ENCODE results near the gene KIF7. TPM values are rescaled to one million over a fixed set of nuclear protein-coding genes. Genes with fewer than 3 reads are reported as not detected.

KIF7 gene
- polyA plus RNA-seq, 1 donor from 2014 or later, result 5.2 TPM

GRCh38 chr15:89648106-89649012, 6.9 kb downstream of the KIF7 start:
- H3K36me3 ChIP-seq (ENCODE audit: insufficient read depth, low read length), result no peaks in the 10 kb centered on the region
- H3K27ac ChIP-seq (ENCODE audit: low read length), result no peak overlapping the region
- no peaks in the 10 kb centered on the region for H3K27me3 ChIP-seq (ENCODE audit: insufficient read depth, low read depth, low read length)
- H4K20me1 ChIP-seq (ENCODE audit: insufficient read depth), result no peaks in the 10 kb centered on the region
- no peaks in the 10 kb centered on the region for H3K9me3 ChIP-seq (ENCODE audit: low read length)
- H2AFZ ChIP-seq (ENCODE audit: low read depth, low read length), result no peak overlapping the region
- H3K79me2 ChIP-seq (replicated peaks; ENCODE audit: insufficient read depth, low read length), result no peaks in the 10 kb centered on the region
- H3K4me3 ChIP-seq (ENCODE audit: low read length), result no peak overlapping the region
- no peak overlapping the region for H3K9ac ChIP-seq (ENCODE audit: low read length)
- H3F3A ChIP-seq (ENCODE audit: insufficient read depth, low read length, poor library complexity, severe bottlenecking), result no peaks in the 10 kb centered on the region
- TF ChIP-seq EP300 (conservative IDR thresholded peaks at IDR 0.05; ENCODE audit: poor library complexity, severe bottlenecking) (no peak), EZH2 (IDR thresholded peaks at IDR 0.05; ENCODE audit: borderline replicate concordance, insufficient read depth, low read length, poor library complexity, severe bottlenecking) (no peak), TAF1 (IDR thresholded peaks at IDR 0.05; ENCODE audit: low read depth) (no peak), POLR2AphosphoS5 (IDR thresholded peaks at IDR 0.05) (no peak), MXI1 (conservative IDR thresholded peaks at IDR 0.05; ENCODE audit: poor library complexity, severe bottlenecking) (no peak), SMC3 (conservative IDR thresholded peaks at IDR 0.05; ENCODE audit: poor library complexity) (no peak)
- TF ChIP-seq, protein P1, sequence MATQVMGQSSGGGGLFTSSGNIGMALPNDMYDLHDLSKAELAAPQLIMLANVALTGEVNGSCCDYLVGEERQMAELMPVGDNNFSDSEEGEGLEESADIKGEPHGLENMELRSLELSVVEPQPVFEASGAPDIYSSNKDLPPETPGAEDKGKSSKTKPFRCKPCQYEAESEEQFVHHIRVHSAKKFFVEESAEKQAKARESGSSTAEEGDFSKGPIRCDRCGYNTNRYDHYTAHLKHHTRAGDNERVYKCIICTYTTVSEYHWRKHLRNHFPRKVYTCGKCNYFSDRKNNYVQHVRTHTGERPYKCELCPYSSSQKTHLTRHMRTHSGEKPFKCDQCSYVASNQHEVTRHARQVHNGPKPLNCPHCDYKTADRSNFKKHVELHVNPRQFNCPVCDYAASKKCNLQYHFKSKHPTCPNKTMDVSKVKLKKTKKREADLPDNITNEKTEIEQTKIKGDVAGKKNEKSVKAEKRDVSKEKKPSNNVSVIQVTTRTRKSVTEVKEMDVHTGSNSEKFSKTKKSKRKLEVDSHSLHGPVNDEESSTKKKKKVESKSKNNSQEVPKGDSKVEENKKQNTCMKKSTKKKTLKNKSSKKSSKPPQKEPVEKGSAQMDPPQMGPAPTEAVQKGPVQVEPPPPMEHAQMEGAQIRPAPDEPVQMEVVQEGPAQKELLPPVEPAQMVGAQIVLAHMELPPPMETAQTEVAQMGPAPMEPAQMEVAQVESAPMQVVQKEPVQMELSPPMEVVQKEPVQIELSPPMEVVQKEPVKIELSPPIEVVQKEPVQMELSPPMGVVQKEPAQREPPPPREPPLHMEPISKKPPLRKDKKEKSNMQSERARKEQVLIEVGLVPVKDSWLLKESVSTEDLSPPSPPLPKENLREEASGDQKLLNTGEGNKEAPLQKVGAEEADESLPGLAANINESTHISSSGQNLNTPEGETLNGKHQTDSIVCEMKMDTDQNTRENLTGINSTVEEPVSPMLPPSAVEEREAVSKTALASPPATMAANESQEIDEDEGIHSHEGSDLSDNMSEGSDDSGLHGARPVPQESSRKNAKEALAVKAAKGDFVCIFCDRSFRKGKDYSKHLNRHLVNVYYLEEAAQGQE (IDR thresholded peaks at IDR 0.05; ENCODE audit: borderline replicate concordance), result no peak
- TF ChIP-seq, protein P2, sequence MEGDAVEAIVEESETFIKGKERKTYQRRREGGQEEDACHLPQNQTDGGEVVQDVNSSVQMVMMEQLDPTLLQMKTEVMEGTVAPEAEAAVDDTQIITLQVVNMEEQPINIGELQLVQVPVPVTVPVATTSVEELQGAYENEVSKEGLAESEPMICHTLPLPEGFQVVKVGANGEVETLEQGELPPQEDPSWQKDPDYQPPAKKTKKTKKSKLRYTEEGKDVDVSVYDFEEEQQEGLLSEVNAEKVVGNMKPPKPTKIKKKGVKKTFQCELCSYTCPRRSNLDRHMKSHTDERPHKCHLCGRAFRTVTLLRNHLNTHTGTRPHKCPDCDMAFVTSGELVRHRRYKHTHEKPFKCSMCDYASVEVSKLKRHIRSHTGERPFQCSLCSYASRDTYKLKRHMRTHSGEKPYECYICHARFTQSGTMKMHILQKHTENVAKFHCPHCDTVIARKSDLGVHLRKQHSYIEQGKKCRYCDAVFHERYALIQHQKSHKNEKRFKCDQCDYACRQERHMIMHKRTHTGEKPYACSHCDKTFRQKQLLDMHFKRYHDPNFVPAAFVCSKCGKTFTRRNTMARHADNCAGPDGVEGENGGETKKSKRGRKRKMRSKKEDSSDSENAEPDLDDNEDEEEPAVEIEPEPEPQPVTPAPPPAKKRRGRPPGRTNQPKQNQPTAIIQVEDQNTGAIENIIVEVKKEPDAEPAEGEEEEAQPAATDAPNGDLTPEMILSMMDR (IDR thresholded peaks at IDR 0.05; ENCODE audit: poor library complexity, severe bottlenecking), result no peak
- no peaks in the 10 kb centered on the region for H3K9me2 ChIP-seq (ENCODE audit: insufficient read depth, low read length)
- H3K4me2 ChIP-seq (ENCODE audit: low read length), result no peak overlapping the region

DNA sequence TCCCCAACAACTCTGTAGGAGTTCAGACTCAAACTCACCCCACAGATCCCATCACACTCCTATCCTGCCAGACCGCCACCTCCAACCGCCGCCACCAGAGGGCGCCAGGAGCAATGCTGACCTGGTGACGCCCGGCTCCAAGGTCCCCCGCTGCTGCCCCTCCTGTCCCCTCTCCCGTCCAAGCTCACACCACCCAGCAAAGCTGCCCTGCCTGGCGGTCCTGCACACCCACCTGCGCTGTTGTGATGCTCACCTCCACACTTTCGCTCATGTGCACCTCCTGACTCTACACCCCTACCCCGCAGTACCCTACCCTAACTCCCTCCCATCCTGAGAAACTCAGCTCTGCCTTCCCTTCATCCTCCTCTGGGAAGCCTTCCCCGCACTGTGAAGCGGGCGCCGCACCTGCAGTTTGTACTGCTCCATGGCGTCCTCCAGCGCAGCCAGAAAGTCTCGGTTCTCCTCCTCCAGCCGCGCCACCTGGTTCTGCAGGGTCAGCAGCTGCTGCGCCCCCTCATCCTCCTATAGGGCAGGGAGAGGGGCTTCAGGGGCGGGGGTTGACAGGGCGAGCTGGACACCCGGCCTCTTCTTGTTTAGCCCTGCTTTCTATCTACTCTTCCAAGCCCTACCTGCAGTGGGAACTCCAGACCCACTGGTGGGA, 7.9 kb downstream of the KIF7 start:
- Histone ChIP-seq H3K9ac (ENCODE audit: low read length) (no peak overlapping the region), H4K20me1 (ENCODE audit: insufficient read depth) (no peaks in the 10 kb centered on the region), H3F3A (ENCODE audit: insufficient read depth, low read length, poor library complexity, severe bottlenecking) (no peaks in the 10 kb centered on the region), H3K4me2 (ENCODE audit: low read length) (no peak overlapping the region), H3K9me2 (ENCODE audit: insufficient read depth, low read length) (no peaks in the 10 kb centered on the region), H3K79me2 (replicated peaks; ENCODE audit: insufficient read depth, low read length) (no peaks in the 10 kb centered on the region), H3K36me3 (ENCODE audit: insufficient read depth, low read length) (no peaks in the 10 kb centered on the region), H3K9me3 (ENCODE audit: low read length) (no peaks in the 10 kb centered on the region), H3K27ac (ENCODE audit: low read length) (no peak overlapping the region), H3K4me3 (ENCODE audit: low read length) (no peak overlapping the region), H2AFZ (ENCODE audit: low read depth, low read length) (no peak overlapping the region), H3K27me3 (ENCODE audit: insufficient read depth, low read depth, low read length) (no peaks in the 10 kb centered on the region)
- TF ChIP-seq, protein P2 (IDR thresholded peaks at IDR 0.05; ENCODE audit: poor library complexity, severe bottlenecking), result peak; percentile 56
- TF ChIP-seq MXI1 (conservative IDR thresholded peaks at IDR 0.05; ENCODE audit: poor library complexity, severe bottlenecking) (no peak), TAF1 (IDR thresholded peaks at IDR 0.05; ENCODE audit: low read depth) (no peak), SMC3 (conservative IDR thresholded peaks at IDR 0.05; ENCODE audit: poor library complexity) (peak; percentile 33)
